ENCODE data around the gene DERL2. TPM values are rescaled to one million over a fixed set of nuclear protein-coding genes. Genes with fewer than 3 reads are reported as not detected.

The DERL2 gene
- total RNA-seq, 2 donors from 2014 or later, result 63.1 to 63.7 TPM

- H3K27ac ChIP-seq, result peak overlapping the region; percentile 7
- intact Hi-C loops (cut with DNase I), result no loop called here
Observed at GRCh38 chr17:5516060-5516792, 30.2 kb upstream of the DERL2 start.

GRCh38 chr17:5514976-5515375, 29.0 kb upstream of the DERL2 start:
- TF ChIP-seq CTCF (IDR thresholded peaks at IDR 0.05), result no peak
- Histone ChIP-seq H3K9ac (ENCODE audit: low read depth in 2 of 2, low read length in 2 of 2) (no peak overlapping the region), H3K27ac (no peak overlapping the region), H3K36me3 (no peaks in the 10 kb centered on the region), H3K27me3 (no peaks in the 10 kb centered on the region), H3K9me3 (no peaks in the 10 kb centered on the region), H3K4me3 (no peak overlapping the region), H3K4me1 (no peaks in the 10 kb centered on the region)
- intact Hi-C loops (cut with DNase I), result no loop called here
- no peak for DNase-seq

More at GRCh38 chr17:5516060-5516792, 30.2 kb upstream of the DERL2 start:
- no peak for TF ChIP-seq CTCF (IDR thresholded peaks at IDR 0.05)
- H3K4me3 ChIP-seq, result no peak overlapping the region
- H3K4me1 ChIP-seq, result no peaks in the 10 kb centered on the region
- no peak for DNase-seq
- no peaks in the 10 kb centered on the region for H3K27me3 ChIP-seq
- no peaks in the 10 kb centered on the region for H3K36me3 ChIP-seq
- H3K9me3 ChIP-seq, result no peaks in the 10 kb centered on the region
- no peak overlapping the region for H3K9ac ChIP-seq (ENCODE audit: low read depth in 2 of 2, low read length in 2 of 2)

GRCh38 chr17:5513628-5514027, 27.6 kb upstream of the DERL2 start:
- no peak for TF ChIP-seq CTCF (IDR thresholded peaks at IDR 0.05)
- Histone ChIP-seq H3K9ac (ENCODE audit: low read depth in 2 of 2, low read length in 2 of 2) (no peak overlapping the region), H3K27ac (no peak overlapping the region), H3K4me3 (no peak overlapping the region), H3K27me3 (no peaks in the 10 kb centered on the region), H3K4me1 (no peaks in the 10 kb centered on the region), H3K9me3 (no peaks in the 10 kb centered on the region), H3K36me3 (no peaks in the 10 kb centered on the region)
- intact Hi-C loops (cut with DNase I), result no loop called here
- DNase-seq, result no peak

DNA sequence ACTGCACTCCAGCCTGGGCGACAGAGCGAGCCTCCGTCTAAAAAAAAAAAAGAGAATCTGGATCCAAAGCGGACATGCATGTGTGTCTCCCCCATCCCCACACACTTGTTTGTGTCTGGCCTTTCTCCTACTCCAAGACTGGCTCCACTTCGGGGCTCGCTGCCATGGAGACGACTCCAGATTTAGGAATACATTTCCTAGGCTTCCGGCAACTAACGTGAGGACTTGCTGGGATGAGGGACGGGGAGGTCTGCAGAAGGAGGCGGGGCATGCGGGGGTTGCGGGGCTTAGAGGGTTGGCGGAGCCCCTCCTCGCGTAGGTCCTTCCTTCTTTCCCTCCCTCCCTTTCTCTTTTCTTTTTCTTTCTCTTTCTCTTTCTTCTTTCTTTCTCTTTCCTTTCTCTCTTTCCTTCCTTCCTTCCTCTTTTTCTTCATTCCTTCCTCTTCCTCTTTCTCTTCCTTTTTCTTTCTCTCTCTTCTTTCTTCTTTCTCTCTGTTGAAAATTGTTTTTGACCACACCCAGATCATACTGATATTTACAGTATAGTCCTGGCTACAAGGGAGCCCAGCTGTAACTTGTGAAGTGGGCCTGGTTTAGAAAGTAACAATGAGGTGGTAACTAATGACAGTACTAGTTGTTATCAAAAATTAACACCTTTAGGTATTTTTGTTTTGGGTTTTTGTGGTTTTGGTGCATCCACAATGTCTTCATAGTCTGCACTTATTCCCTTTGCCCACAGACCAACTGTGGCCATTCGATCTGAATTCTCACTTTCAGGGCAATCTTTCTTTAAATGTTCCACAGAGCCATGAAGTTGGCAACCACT, 25.6 kb upstream of the DERL2 start:
- no peak overlapping the region for H3K27ac ChIP-seq
- no peak overlapping the region for H3K9ac ChIP-seq (ENCODE audit: low read depth in 2 of 2, low read length in 2 of 2)
- no peaks in the 10 kb centered on the region for H3K9me3 ChIP-seq
- H3K4me3 ChIP-seq, result no peak overlapping the region
- intact Hi-C loops (cut with DNase I), result no loop called here
- no peak for TF ChIP-seq CTCF (IDR thresholded peaks at IDR 0.05)
- H3K36me3 ChIP-seq, result no peaks in the 10 kb centered on the region
- H3K27me3 ChIP-seq, result no peaks in the 10 kb centered on the region
- H3K4me1 ChIP-seq, result no peaks in the 10 kb centered on the region
- DNase-seq, result no peak

DNA sequence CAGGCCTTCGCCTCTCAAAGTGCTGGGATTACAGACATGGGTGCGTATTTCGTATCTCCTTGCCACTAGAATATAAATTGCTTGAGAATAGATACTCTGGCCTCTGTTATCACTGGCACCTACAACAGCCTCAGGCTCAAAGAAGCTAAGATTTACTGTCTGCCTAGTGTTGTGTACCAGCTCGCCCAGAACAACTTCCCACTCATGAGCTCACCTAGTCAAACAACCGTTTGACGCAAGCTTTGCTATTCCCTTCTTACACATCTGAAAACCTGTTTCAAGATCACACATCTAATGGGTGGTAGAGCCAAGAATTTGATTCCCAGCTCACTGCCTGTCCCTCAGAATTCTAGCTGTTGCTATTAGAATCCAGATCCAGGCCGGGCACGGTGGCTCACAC, 24.8 kb upstream of the DERL2 start:
- no peak overlapping the region for H3K9ac ChIP-seq (ENCODE audit: low read depth in 2 of 2, low read length in 2 of 2)
- intact Hi-C loops (cut with DNase I), result no loop called here
- DNase-seq, result no peak
- no peak overlapping the region for H3K4me3 ChIP-seq
- H3K4me1 ChIP-seq, result no peaks in the 10 kb centered on the region
- no peaks in the 10 kb centered on the region for H3K27me3 ChIP-seq
- H3K36me3 ChIP-seq, result no peaks in the 10 kb centered on the region
- H3K27ac ChIP-seq, result no peak overlapping the region
- no peak for TF ChIP-seq CTCF (IDR thresholded peaks at IDR 0.05)
- H3K9me3 ChIP-seq, result no peaks in the 10 kb centered on the region
